A204.1 (cell line): ENCODE data around the gene ITIH3.

Experiments
- FAIRE-seq: peaks from 2 replicates; lab custom pipeline; 2012; peaks lifted over from hg19 to GRCh38; lab: Jason Lieb, UNC

Gene ITIH3

GRCh38 chr3:52829906-52830463, 35.4 kb downstream of the ITIH3 start:
- no peak for FAIRE-seq

- FAIRE-seq, result no peak
Measured at GRCh38 chr3:52830535-52831258, 36.1 kb downstream of the ITIH3 start, which contains the start of gene ITIH4. TSS of gene ITIH4 (minus strand) at chr3:52830672. CDS start at chr3:52830642, 30 bp downstream.

- no peak for FAIRE-seq
Measured at GRCh38 chr3:52831500-52832301, 37.1 kb downstream of the ITIH3 start.

GRCh38 chr3:52833202-52833601, 38.6 kb downstream of the ITIH3 start:
- no peak for FAIRE-seq

GRCh38 chr3:52834871-52835501, 40.4 kb downstream of the ITIH3 start, which contains the start of gene MUSTN1:
TSS of gene MUSTN1 (minus strand) at chr3:52835019. CDS start at chr3:52834948, 71 bp downstream.
- no peak for FAIRE-seq

GRCh38 chr3:52835766-52836470, 41.3 kb downstream of the ITIH3 start:
- no peak for FAIRE-seq

- no peak for FAIRE-seq
Measured at GRCh38 chr3:52836471-52836845, 41.9 kb downstream of the ITIH3 start.

- no peak for FAIRE-seq
Measured at GRCh38 chr3:52836986-52837385, 42.4 kb downstream of the ITIH3 start.

- FAIRE-seq, result no peak
Measured at GRCh38 chr3:52838561-52839267, 44.1 kb downstream of the ITIH3 start.

GRCh38 chr3:52839268-52839575, 44.6 kb downstream of the ITIH3 start:
- FAIRE-seq, result no peak

GRCh38 chr3:52839892-52840545, 45.4 kb downstream of the ITIH3 start:
- FAIRE-seq, result no peak

GRCh38 chr3:52841211-52841980, 46.8 kb downstream of the ITIH3 start:
- no peak for FAIRE-seq

- FAIRE-seq, result no peak
Measured at GRCh38 chr3:52841981-52842340, 47.4 kb downstream of the ITIH3 start.

GRCh38 chr3:52842424-52842823, 47.8 kb downstream of the ITIH3 start:
- FAIRE-seq, result no peak

GRCh38 chr3:52843108-52843865, 48.7 kb downstream of the ITIH3 start:
- FAIRE-seq, result no peak

GRCh38 chr3:52843881-52844280, 49.3 kb downstream of the ITIH3 start:
- no peak for FAIRE-seq

- FAIRE-seq, result no peak
Measured at GRCh38 chr3:52844290-52844975, 49.8 kb downstream of the ITIH3 start.

GRCh38 chr3:52845157-52845556, 50.6 kb downstream of the ITIH3 start:
- FAIRE-seq, result no peak
